C4-2B (cell line): Measurements from ENCODE around the gene SYNE2.
"Not testable (repeated sequence)": the region's sequence is repeated elsewhere in the genome, so short reads cannot be mapped to it uniquely, and the experiment has no call there.

ENCODE experiments used
- ZFX ChIP-seq: fragments of 450-650 bp; IDR thresholded peaks from 2 replicates; pipeline ENCODE4 v1.6.1; 2017
- TF ChIP-seq, protein P1 (sequence below): fragments of 450-650 bp; conservative IDR thresholded peaks from 2 replicates; pipeline ENCODE4 v1.5.1; 2017; ENCODE audit warnings: mild to moderate bottlenecking

GRCh38 chr14:64182908-64183307 lies 330.1 kb downstream of the SYNE2 start:
- TF ChIP-seq, protein P1, sequence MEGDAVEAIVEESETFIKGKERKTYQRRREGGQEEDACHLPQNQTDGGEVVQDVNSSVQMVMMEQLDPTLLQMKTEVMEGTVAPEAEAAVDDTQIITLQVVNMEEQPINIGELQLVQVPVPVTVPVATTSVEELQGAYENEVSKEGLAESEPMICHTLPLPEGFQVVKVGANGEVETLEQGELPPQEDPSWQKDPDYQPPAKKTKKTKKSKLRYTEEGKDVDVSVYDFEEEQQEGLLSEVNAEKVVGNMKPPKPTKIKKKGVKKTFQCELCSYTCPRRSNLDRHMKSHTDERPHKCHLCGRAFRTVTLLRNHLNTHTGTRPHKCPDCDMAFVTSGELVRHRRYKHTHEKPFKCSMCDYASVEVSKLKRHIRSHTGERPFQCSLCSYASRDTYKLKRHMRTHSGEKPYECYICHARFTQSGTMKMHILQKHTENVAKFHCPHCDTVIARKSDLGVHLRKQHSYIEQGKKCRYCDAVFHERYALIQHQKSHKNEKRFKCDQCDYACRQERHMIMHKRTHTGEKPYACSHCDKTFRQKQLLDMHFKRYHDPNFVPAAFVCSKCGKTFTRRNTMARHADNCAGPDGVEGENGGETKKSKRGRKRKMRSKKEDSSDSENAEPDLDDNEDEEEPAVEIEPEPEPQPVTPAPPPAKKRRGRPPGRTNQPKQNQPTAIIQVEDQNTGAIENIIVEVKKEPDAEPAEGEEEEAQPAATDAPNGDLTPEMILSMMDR = not testable (repeated sequence)
- not testable (repeated sequence) for TF ChIP-seq ZFX
